Forelimb muscle (tissue), 1 donor: ENCODE results near the gene MPZ. TPM values are rescaled to one million over a fixed set of nuclear protein-coding genes. Genes with fewer than 3 reads are reported as not detected.
"Not testable (repeated sequence)": the region's sequence is repeated elsewhere in the genome, so short reads cannot be mapped to it uniquely, and the experiment has no call there.

Experiments
- DNase-seq: peaks from one replicate; pipeline ENCODE4 v3.0.0-alpha.2; 2013; ENCODE audit warnings: low read depth
- polyA plus RNA-seq: library from polyadenylated mRNA; unstranded; fragments of 120-200 nt; gene quantifications from one replicate; pipeline ENCODE4 v1.2.1, GENCODE V29; 2013; ENCODE audit not compliant: insufficient read length

Gene MPZ
- polyA plus RNA-seq, 1 donor: 12.5 TPM

- DNase-seq: not testable (repeated sequence)
These were observed 53.7 kb downstream of the MPZ start for GRCh38 chr1:161255955-161256520.

- DNase-seq: not testable (repeated sequence)
These were observed 54.5 kb downstream of the MPZ start for GRCh38 chr1:161255302-161255701.

Other genes starting within 250 kb of the MPZ start
- gene ARHGAP30, start 240.1 kb downstream of the MPZ start, polyA plus RNA-seq: 2.4 TPM
- 0.09 TPM for gene NECTIN4, start 220.4 kb downstream of the MPZ start, polyA plus RNA-seq
- gene KLHDC9, start 211.6 kb downstream of the MPZ start, polyA plus RNA-seq: 0.57 TPM
- 68.4 TPM for gene PFDN2, start 191.9 kb downstream of the MPZ start, polyA plus RNA-seq
- gene NIT1, start 191.9 kb downstream of the MPZ start, polyA plus RNA-seq: 32.7 TPM
- 47.1 TPM for gene DEDD, start 177.3 kb downstream of the MPZ start, polyA plus RNA-seq
- 98.9 TPM for gene UFC1, start 156.0 kb downstream of the MPZ start, polyA plus RNA-seq
- 26.6 TPM for gene USP21, start 150.5 kb downstream of the MPZ start, polyA plus RNA-seq
- gene PPOX, start 143.5 kb downstream of the MPZ start, polyA plus RNA-seq: 18.2 TPM
- 22.2 TPM for gene B4GALT3, start 132.5 kb downstream of the MPZ start, polyA plus RNA-seq
- gene ADAMTS4, start 110.9 kb downstream of the MPZ start, polyA plus RNA-seq: 11.8 TPM
- 142 TPM for gene NDUFS2, start 107.6 kb downstream of the MPZ start, polyA plus RNA-seq
- 13.2 TPM for gene FCER1G, start 94.7 kb downstream of the MPZ start, polyA plus RNA-seq
- not detected for gene APOA2, start 86.3 kb downstream of the MPZ start, polyA plus RNA-seq
- gene TOMM40L, start 83.9 kb downstream of the MPZ start, polyA plus RNA-seq: 9.8 TPM
- 0.83 TPM for gene NR1I3, start 71.8 kb downstream of the MPZ start, polyA plus RNA-seq
- gene PCP4L1, start 51.2 kb downstream of the MPZ start, polyA plus RNA-seq: 0.38 TPM
- 117 TPM for gene SDHC, start 4.4 kb upstream of the MPZ start, polyA plus RNA-seq
- 1.8 TPM for gene CFAP126, start 57.9 kb upstream of the MPZ start, polyA plus RNA-seq
- 3.6 TPM for gene FCGR2A, start 195.5 kb upstream of the MPZ start, polyA plus RNA-seq
- gene HSPA6, start 214.6 kb upstream of the MPZ start, polyA plus RNA-seq: 0.57 TPM
- 0.81 TPM for gene FCGR3A, start 239.8 kb upstream of the MPZ start, polyA plus RNA-seq